GM12878 (cell line): ENCODE data around the gene CAVIN4. TPM values are rescaled to one million over a fixed set of nuclear protein-coding genes. Genes with fewer than 3 reads are reported as not detected.
A peak's percentile ranks its signal among the peaks of the same experiment; 100 is the strongest.

Experiments
- ATAC-seq: fragments of 200-7000 bp; cut with Tn5 transposase; 3 replicates; pipeline ENCODE4 v1.9.1; 2020; ENCODE audit warnings: mild to moderate bottlenecking, moderate library complexity
- BruUV-seq: library from RNA; stranded (reverse); fragments of 400-500 nt; replicated peaks from 2 replicates; lab custom pipeline; 2021; lab: Mats Ljungman, UMichigan
- CTCF ChIA-PET: fragments of 300-600 bp; sonication (Branson Sonifier 250); formaldehyde crosslinking; extraction: SDS; loops from one replicate; lab custom pipeline; 2021; ENCODE audit warnings: inconsistent platforms; lab: Yijun Ruan, JAX
- POLR2A ChIA-PET: fragments of 350-600 bp; formaldehyde crosslinking; extraction: SDS; loops from one replicate; lab custom pipeline; 2021; ENCODE audit warnings: inconsistent platforms; lab: Charles Lee
- RAD21 ChIA-PET: fragments of 300-600 bp; sonication (Branson Sonifier 250); formaldehyde crosslinking; loops from one replicate; lab custom pipeline; 2023; ENCODE audit warnings: antibody characterized with exemption; ENCODE audit not compliant: unreplicated experiment; lab: Charles Lee
- SMC1A ChIA-PET: fragments of 300-600 bp; sonication (Branson Sonifier 250); formaldehyde crosslinking; loops from one replicate; lab custom pipeline; 2023; ENCODE audit not compliant: unreplicated experiment, uncharacterized antibody; lab: Charles Lee
- DNase-seq: peaks from one replicate; pipeline ENCODE4 v3.0.0-alpha.2; 2011; ENCODE audit warnings: low read depth, low spot score
- FAIRE-seq: peaks from 3 replicates; lab custom pipeline; 2011; peaks lifted over from hg19 to GRCh38; lab: Jason Lieb, UNC
- H2AFZ ChIP-seq: 2 replicates; pipeline ENCODE4 v1.6.0; 2011; ENCODE audit warnings: low read depth, low read length, control low read depth; ENCODE audit not compliant: control insufficient read depth
- H3K27ac ChIP-seq: 2 replicates; pipeline ENCODE4 v1.5.1; 2011; ENCODE audit warnings: control low read depth; ENCODE audit not compliant: control insufficient read depth, insufficient read depth
- H3K27me3 ChIP-seq, 2 experiments: replicated peaks in 1 of 2; 2 replicates each; pipeline versions ENCODE4 v1.6.0 to v1.6.1; 2011; ENCODE audit warnings: low read length in 1 of 2; ENCODE audit not compliant: control insufficient read depth in 2 of 2, insufficient read depth in 2 of 2
- H3K36me3 ChIP-seq, 2 experiments: 2 replicates each; pipeline ENCODE4 v1.5.1; 2011; ENCODE audit warnings: low read length in 1 of 2; ENCODE audit not compliant: control insufficient read depth in 2 of 2, insufficient read depth in 2 of 2
- H3K4me1 ChIP-seq: 2 replicates; pipeline ENCODE4 v1.6.1; 2011; ENCODE audit warnings: mild to moderate bottlenecking, low read length, moderate library complexity, mixed read lengths; ENCODE audit not compliant: control insufficient read depth, insufficient read depth
- H3K4me2 ChIP-seq: 2 replicates; pipeline ENCODE4 v1.6.0; 2011; ENCODE audit warnings: control low read depth; ENCODE audit not compliant: control insufficient read depth, insufficient read depth
- H3K4me3 ChIP-seq: fragments of 200-600 bp; sonication (generic); 2 replicates; pipeline ENCODE4 v1.5.1; 2016
- H3K79me2 ChIP-seq: 2 replicates; pipeline ENCODE4 v1.6.0; 2011; ENCODE audit warnings: low read length; ENCODE audit not compliant: control insufficient read depth, insufficient read depth
- H3K9ac ChIP-seq: 2 replicates; pipeline ENCODE4 v1.8.0; 2011; ENCODE audit warnings: low read length, control low read depth, mixed read lengths; ENCODE audit not compliant: control insufficient read depth, insufficient read depth
- H3K9me3 ChIP-seq: replicated peaks from 3 replicates; pipeline ENCODE4 v1.5.1; 2011; ENCODE audit warnings: mild to moderate bottlenecking, low read length; ENCODE audit not compliant: control insufficient read depth, insufficient read depth
- H4K20me1 ChIP-seq: 2 replicates; pipeline ENCODE4 v1.6.0; 2011; ENCODE audit not compliant: control insufficient read depth, insufficient read depth
- RAD21 ChIP-seq: IDR thresholded peaks from 2 replicates; pipeline ENCODE4 v1.6.1; 2011; ENCODE audit warnings: mild to moderate bottlenecking, low read depth, low read length, moderate library complexity; ENCODE audit not compliant: insufficient read depth
- SIX5 ChIP-seq: IDR thresholded peaks from 2 replicates; pipeline ENCODE4 v1.6.1; 2011; ENCODE audit warnings: mild to moderate bottlenecking, low read depth, low read length, moderate library complexity; ENCODE audit not compliant: severe bottlenecking
- SMC3 ChIP-seq: IDR thresholded peaks from 2 replicates; pipeline ENCODE4 v1.6.1; 2011; ENCODE audit warnings: low read length, improper control_type of control experiment, borderline replicate concordance
- SRF ChIP-seq, 2 experiments: IDR thresholded peaks; 2 replicates each; pipeline ENCODE4 v1.6.1; 2011; ENCODE audit warnings: low read depth in 2 of 2, low read length in 2 of 2, mild to moderate bottlenecking in 1 of 2, moderate library complexity in 1 of 2
- WRNIP1 ChIP-seq: IDR thresholded peaks from 2 replicates; pipeline ENCODE4 v1.6.1; 2011; ENCODE audit warnings: low read depth, low read length, improper control_type of control experiment, borderline replicate concordance
- in situ Hi-C: fragments of 300-500 bp; cut with MboI; formaldehyde crosslinking; loops from 9 replicates; pipeline ENCODE4 v1.14.3; 2018; ENCODE audit warnings: mixed read lengths
- intact Hi-C: fragments of 100-400 bp; cut with micrococcal nuclease; formaldehyde crosslinking; loops from one replicate; pipeline ENCODE4 v1.14.2; 2022; ENCODE audit not compliant: unreplicated experiment
- polyA plus RNA-seq, 11 experiments: library from polyadenylated mRNA; depleted of rRNA in 4 of 11; unstranded in 6 of 11; stranded (reverse) in 5 of 11; fragments of >200 nt; fragmentation: Nextera tagmentation in 4 of 11; fragmentation: Illumina TruSeq in 1 of 11; extraction: Ambion mirVana in 4 of 11; extraction: Trizol in 1 of 11; gene quantifications; 1 replicate in 1 of 11; 2 replicates in 10 of 11; pipeline versions ENCODE4 v1.2.1 to v1.2.3, GENCODE V29; 2011 to 2016; ENCODE audit warnings: inconsistent platforms in 2 of 11, missing spikeins in 2 of 11, low read depth in 1 of 11
- total RNA-seq, 4 experiments: library from RNA; depleted of rRNA in 3 of 4; stranded (reverse); fragments of >200 nt in 3 of 4; fragmentation: Illumina TruSeq in 1 of 4; extraction: Trizol in 1 of 4; gene quantifications; 2 replicates each; pipeline versions ENCODE4 v1.2.1 to v1.2.3, GENCODE V29; 2013 to 2021
- TF ChIP-seq, protein P1 (sequence below), 3 experiments: IDR thresholded peaks in 2 of 3; conservative IDR thresholded peaks in 1 of 3; 2 replicates each; pipeline ENCODE4 v1.5.1; 2011; ENCODE audit warnings: low read depth in 3 of 3, low read length in 3 of 3, mild to moderate bottlenecking in 3 of 3, control low read depth in 2 of 3, moderate library complexity in 2 of 3, inconsistent platforms in 1 of 3, mixed read lengths in 1 of 3; ENCODE audit not compliant: control insufficient read depth in 2 of 3, insufficient read depth in 1 of 3; ENCODE audit errors: extremely low read depth in 1 of 3
- TF ChIP-seq, protein P2 (sequence below): IDR thresholded peaks from 2 replicates; pipeline ENCODE4 v1.6.1; 2012; ENCODE audit warnings: low read depth, low read length, improper control_type of control experiment
- TF ChIP-seq, protein P3 (sequence below): IDR thresholded peaks from 2 replicates; pipeline ENCODE4 v1.6.1; 2012; ENCODE audit warnings: low read depth, low read length, improper control_type of control experiment

The CAVIN4 gene
- total and polyA plus RNA-seq, 10 of the 15 experiments (the other 5 are each of a cell fraction or from before 2014, with no cell fraction given), result 0.04 to 0.13 (median 0.08) TPM; not detected in 3

GRCh38 chr9:100601216-100601615 is 23.3 kb downstream of the CAVIN4 start:
- no TSS peak for BruUV-seq
- TF ChIP-seq RAD21 (peak; percentile 75), SMC3 (peak; percentile 65), SIX5 (no peak), SRF (IDR thresholded peaks at IDR 0.05; ENCODE audit: low read depth in 2 of 2, low read length in 2 of 2) (0 out of 4 replicates have a peak, but pooled peaks of 1 of the 2 experiments have one; percentile 9), WRNIP1 (no peak)
- TF ChIP-seq, protein P1, sequence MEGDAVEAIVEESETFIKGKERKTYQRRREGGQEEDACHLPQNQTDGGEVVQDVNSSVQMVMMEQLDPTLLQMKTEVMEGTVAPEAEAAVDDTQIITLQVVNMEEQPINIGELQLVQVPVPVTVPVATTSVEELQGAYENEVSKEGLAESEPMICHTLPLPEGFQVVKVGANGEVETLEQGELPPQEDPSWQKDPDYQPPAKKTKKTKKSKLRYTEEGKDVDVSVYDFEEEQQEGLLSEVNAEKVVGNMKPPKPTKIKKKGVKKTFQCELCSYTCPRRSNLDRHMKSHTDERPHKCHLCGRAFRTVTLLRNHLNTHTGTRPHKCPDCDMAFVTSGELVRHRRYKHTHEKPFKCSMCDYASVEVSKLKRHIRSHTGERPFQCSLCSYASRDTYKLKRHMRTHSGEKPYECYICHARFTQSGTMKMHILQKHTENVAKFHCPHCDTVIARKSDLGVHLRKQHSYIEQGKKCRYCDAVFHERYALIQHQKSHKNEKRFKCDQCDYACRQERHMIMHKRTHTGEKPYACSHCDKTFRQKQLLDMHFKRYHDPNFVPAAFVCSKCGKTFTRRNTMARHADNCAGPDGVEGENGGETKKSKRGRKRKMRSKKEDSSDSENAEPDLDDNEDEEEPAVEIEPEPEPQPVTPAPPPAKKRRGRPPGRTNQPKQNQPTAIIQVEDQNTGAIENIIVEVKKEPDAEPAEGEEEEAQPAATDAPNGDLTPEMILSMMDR (IDR thresholded peaks at IDR 0.05 in 2 of 3, conservative IDR thresholded peaks at IDR 0.05 in 1 of 3; ENCODE audit: control insufficient read depth in 2 of 3, extremely low read depth in 1 of 3, insufficient read depth in 1 of 3, low read depth in 3 of 3, low read length in 3 of 3), result peak; percentile 78 to 86 (median 78)
- TF ChIP-seq, protein P2, sequence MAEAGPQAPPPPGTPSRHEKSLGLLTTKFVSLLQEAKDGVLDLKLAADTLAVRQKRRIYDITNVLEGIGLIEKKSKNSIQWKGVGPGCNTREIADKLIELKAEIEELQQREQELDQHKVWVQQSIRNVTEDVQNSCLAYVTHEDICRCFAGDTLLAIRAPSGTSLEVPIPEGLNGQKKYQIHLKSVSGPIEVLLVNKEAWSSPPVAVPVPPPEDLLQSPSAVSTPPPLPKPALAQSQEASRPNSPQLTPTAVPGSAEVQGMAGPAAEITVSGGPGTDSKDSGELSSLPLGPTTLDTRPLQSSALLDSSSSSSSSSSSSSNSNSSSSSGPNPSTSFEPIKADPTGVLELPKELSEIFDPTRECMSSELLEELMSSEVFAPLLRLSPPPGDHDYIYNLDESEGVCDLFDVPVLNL, result 0 out of 2 replicates have a peak, but pooled peaks have one; percentile 20
- TF ChIP-seq, protein P3, sequence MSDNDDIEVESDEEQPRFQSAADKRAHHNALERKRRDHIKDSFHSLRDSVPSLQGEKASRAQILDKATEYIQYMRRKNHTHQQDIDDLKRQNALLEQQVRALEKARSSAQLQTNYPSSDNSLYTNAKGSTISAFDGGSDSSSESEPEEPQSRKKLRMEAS, result no peak

More at GRCh38 chr9:100601216-100601615, 23.3 kb downstream of the CAVIN4 start:
- no peak overlapping the region for H3K4me2 ChIP-seq
- CTCF ChIA-PET, result interaction anchor here (0.5 to 4.2 kb wide), 24 partner anchors 9 to 711 kb away, joined by 3 to 56 read pairs (median 4); partner anchors contain the start of gene TEX10
- H3K79me2 ChIP-seq, result no peaks in the 10 kb centered on the region
- DNase-seq (no peak), ATAC-seq (peak; percentile 85), FAIRE-seq (no peak)
- H3K9me3 ChIP-seq, result no peaks in the 10 kb centered on the region
- RAD21 ChIA-PET, result interaction anchor here (0.6 to 5.4 kb wide), 2 partner anchors 31 to 711 kb away, joined by 3 to 32 read pairs; no protein-coding TSS in a partner anchor
- no peak overlapping the region for H2AFZ ChIP-seq
- no peaks in the 10 kb centered on the region for H3K4me1 ChIP-seq
- H3K9ac ChIP-seq, result no peak overlapping the region
- no peaks in the 10 kb centered on the region; a peak in 2 of 4 replicates for H3K27me3 ChIP-seq
- in situ Hi-C loops (loop anchor here (10.0 kb wide), 1 partner anchor 704 kb away; no protein-coding TSS in a partner anchor), intact Hi-C loops (loop anchor here (1.0 kb wide), 1 partner anchor 710 kb away; no protein-coding TSS in a partner anchor)
- SMC1A ChIA-PET, result interaction anchor here (0.9 to 2.7 kb wide), 9 partner anchors 16 to 712 kb away, joined by 3 to 10 read pairs (median 4); no protein-coding TSS in a partner anchor
- no peaks in the 10 kb centered on the region for H3K36me3 ChIP-seq
- no peaks in the 10 kb centered on the region for H4K20me1 ChIP-seq
- POLR2A ChIA-PET, result no interaction called here
- no peak overlapping the region for H3K27ac ChIP-seq
- H3K4me3 ChIP-seq, result no peak overlapping the region
